Activated CD4-positive, alpha-beta T cell treated with anti-CD3 and anti-CD28 coated beads, Interleukin-2, amount 50 U/mL, for 1 hour (primary cell): ENCODE data around the gene CASKIN2.

Experiments
- DNase-seq: peaks from one replicate; pipeline ENCODE4 v3.0.0-alpha.2; 2020

CASKIN2 gene

GRCh38 chr17:75504347-75505151 is 10.8 kb downstream of the CASKIN2 start:
- peak; percentile 35 for DNase-seq

- no peak for DNase-seq
Measured at GRCh38 chr17:75503976-75504346, 11.4 kb downstream of the CASKIN2 start.

DNA sequence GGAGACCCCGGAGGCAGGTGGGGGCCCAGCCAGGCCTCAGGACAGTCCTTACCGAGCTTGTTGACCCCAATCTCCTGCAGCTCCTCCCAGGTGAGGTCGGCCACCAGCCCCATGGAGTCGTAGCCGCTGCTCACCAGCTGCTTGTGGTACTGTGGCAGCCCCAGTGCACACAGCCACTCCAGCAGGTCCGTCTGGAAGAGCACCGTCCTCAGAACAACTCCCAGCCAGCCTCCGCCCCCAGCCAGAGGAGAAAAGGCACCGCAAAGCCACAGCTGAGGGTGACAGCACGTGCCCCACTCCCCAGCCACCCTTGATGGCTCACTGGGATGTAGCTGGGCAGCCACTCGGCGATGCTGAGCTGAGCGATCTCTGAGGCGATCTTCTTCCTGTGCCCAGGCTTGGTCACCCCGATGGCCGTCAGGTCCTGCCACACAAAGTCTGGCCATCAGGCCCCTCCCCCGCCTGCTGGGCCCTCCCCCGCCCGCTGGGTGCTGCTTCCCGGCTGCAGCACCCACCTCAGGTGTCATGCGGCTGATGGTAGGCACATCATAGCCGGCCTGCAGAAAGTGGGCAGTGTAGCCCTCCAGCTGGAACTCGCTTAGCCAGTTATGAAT is 11.9 kb downstream of the CASKIN2 start:
- no peak for DNase-seq

DNA sequence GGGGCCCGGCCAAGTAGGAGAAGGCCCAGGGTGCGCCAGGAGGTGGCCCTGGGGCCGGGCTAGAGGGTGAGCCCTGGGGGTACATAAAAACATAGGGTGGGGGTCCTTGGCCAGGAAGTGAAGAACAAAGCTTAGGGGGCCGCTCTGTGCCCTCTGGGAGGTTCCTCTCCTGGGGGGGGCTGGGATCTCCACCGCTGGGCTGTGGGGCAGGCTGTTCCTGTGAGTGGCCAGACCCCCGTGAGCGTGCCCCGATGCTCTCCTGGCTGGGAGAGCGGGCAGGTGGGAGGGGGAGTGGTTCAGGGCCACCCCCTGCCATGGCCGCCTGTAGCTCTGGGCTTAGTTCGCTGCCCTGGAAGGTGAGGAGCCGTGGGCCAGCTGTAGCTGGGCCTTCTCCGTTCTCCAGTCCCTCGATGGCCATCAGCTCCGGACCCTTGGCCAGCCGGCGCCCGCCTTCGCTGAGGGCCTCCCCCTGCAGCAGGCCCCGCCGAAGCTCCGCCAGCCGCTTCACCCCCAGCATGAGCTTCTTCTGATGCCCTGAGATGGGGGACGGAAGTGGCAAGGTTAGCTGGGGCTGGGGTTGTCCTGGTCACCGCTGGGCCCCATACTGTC is 12.5 kb downstream of the CASKIN2 start:
- DNase-seq: no peak

DNA sequence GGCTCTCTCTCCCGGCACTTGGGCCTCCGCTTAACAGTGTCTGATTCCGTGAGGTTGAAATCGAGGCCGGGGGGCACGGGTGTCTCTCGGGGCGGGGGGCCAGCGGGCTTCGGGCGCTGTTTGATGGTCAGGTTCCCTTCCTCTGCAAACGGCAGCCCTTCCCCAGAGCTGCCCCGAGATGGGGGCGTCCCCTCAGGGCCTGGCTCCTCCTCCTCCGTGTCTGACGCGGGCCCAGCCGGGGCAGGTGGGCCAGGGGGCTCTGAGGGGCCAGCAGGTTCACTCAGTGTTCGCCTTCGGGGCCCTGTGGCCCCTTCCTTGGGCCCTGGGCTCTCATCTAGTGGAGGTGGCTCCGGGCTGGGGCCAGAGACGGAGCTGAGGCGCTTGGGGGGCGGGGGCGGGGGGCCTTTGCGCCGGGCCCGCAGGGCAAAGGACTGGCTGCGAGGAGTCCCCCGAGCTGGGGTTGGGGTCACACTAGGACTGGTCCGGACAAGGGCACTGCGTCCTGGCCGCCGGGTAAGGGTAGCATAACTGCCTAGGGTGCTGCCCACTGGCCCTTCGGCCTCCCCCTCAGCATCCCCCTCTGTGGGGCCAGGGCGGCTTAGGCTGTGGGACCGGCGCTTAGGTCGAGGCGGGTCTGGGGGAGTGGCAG is 13.1 kb downstream of the CASKIN2 start:
- no peak for DNase-seq

- no peak for DNase-seq
Measured at GRCh38 chr17:75501378-75502071, 13.8 kb downstream of the CASKIN2 start.

DNA sequence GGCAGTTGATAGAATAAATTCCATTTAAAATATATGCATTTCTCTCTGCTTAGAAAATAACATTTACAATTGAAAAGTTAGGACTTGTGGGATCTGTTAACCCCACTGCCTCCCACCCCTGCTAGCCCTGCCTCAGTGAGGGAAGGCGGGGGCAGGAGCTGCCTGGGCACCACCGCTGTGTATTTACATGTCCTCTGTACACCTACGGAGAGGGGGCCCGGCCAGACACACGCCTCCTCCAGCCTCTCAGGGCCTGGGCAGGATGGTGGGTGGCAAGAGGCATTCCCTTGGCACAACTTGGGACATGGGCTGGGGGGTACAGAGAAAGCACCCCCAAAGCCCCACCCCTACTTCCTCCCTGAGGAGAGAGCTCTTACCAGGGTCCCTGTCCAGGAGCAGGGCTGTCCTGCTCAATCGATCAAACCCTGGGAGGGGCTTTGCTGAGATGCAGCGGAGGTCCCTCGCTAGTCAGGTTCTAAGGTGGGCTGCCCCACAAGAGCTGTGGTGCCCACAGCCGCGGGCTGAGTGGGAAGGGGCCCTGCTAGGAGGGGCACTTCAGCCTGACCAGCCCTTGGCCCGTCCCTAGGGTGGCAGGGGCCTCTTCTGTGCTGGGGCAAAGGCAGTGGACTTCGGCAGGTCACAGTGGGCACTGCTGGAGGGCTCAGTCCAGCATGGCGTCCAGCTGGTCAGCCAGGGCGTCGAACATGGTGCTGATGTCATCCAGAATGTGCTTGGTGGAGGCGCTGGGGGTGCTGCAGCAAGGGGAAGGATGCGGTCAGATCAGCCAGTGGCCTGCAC is 14.7 kb downstream of the CASKIN2 start:
- no peak for DNase-seq

DNA sequence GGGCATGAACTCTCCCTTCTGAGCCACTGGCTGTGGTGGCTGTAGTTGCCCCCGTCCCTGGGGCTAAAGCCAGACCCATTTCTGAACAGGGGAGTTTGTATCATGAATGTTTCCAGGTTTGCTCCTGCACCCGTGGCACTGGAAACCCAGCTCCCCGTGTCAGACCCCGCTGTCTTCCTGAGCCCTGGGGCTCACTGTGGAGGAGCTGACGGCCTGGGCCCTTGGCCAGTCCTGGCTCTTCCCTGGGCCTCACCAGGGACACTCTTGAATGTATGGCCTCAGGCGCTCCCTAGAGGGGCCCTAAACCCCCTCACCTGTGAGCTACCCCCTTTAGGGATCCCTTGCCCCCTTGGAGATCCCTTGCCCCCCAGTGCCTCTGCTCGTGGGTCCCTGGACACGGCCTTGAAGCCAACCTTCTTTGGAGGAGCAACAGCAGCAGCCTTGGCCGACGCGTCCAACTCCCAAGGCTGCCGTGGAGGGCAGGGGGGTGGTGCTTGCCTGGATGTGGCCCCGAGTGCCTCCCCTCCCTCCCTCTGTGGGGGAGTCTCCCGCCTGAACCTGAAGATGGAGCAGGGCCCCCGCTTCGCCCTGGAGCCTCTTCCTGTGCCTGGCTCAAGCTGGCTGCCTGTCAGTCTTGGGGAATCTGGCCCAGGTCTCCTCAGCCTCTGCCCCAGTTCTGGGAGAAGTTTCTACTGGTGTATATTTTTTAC is 15.9 kb downstream of the CASKIN2 start:
- DNase-seq: no peak

DNA sequence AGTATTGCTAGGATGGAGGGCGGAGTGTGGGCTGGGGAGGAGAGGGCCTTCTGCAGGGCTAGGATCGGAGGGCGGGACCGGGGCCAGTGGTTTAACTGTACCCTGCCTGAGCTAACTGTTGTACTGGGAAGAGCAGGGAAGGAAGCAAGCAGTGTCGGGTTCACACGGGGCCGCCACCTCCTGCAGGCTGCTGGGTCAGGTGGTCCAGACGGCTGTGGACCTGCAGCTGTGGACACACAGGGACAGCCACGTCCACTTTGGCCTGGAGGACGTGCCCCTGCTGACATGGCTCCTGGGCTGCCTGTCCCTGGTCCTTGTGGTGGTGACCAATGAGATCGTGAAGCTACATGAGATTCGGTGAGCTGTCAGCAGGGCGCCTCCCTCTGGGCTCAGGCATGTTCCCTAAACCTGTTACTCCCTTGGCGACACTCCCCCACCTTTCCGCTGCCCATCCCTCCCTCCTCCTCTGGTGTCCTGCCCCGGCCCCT is 16.6 kb downstream of the CASKIN2 start:
- DNase-seq: no peak

- DNase-seq: no peak
Measured at GRCh38 chr17:75498039-75498725, 17.2 kb downstream of the CASKIN2 start.

DNA sequence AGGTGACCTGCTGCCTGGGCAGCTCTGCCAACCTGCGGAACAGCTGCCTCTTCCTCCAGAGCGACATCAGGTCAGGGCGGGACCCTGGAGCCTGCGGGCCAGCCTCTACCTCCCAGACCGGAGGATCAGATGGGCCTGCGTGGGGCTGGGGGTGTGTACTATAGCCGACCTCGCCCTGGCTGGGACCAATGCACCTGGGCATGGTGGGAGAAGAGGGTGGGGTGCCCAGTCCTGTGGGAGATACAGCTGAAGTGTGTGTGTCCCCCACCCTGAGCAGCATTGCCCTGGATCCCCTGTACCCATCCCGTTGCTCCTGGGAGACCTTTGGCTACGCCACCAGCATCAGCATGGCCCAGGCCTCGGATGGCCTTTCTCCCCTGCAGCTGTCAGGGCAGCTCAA is 19.3 kb downstream of the CASKIN2 start:
- DNase-seq: no peak

- DNase-seq: no peak
Measured at GRCh38 chr17:75494326-75494877, 20.9 kb downstream of the CASKIN2 start.

DNA sequence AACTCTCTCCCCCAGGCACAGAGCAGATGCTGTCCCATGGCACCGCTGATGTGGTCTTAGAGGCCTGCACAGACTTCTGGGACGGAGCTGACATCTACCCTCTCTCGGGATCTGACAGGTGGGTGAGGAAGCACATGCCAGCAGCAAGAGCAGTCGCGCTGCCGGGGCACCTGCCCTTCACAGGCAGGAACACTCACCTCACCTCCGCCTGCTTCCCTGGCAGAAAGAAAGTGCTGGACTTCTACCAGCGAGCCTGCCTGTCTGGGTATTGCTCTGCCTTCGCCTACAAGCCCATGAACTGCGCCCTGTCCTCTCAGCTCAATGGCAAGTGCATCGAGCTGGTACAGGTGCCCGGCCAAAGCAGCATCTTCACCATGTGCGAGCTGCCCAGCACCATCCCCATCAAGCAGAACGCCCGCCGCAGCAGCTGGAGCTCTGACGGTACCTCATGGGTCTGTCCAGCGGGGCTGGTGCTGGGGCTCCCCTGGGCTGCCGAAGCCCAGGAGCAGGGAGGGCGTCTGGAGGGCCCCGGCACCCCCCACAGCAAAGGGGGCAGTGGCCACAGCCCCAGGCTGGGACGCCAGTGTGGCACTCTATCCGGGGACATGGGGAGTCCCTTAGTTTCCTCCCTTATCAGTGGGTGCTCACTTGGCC is 21.7 kb downstream of the CASKIN2 start:
- DNase-seq: no peak

DNA sequence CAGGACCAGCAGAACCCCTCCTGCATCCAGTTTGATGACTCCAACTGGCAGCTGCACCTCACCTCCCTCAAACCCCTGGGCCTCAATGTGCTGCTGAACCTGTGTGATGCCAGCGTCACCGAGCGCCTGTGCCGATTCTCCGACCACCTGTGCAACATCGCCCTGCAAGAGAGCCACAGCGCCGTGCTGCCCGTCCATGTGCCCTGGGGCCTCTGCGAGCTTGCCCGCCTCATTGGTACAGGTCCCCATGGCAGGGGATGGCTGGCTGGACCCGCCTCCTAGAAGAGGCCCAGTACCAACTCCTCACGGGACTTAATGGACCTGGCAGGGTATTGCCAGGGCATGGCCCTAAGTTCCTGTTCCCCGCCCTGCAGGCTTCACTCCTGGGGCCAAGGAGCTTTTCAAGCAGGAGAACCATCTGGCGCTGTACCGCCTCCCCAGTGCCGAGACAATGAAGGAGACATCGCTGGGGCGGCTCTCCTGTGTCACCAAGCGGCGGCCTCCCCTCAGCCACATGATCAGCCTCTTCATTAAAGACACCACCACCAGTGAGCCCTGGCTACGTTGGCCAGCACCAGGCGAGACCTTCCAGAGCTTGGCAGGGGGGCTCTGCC is 22.7 kb downstream of the CASKIN2 start:
- no peak for DNase-seq

DNA sequence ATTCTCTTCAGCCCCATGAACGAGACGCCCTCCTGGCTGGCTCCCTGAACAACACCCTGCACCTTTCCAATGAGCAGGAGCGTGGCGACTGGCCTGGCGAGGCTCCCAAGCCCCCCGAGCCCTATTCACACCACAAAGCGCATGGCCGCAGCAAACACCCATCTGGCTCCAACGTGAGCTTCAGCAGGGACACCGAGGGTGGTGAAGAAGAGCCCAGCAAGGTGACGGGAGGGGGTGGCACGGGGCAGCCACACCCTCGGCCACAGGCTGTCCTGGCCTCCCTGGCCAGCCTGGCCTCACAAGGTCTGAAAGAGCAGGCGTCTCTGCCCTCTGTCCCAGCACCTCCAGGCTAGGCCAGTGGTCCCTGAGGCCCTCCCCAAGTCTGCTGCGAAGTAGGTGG is 23.7 kb downstream of the CASKIN2 start:
- DNase-seq: no peak

GRCh38 chr17:75490953-75491649 is 24.2 kb downstream of the CASKIN2 start:
- no peak for DNase-seq

DNA sequence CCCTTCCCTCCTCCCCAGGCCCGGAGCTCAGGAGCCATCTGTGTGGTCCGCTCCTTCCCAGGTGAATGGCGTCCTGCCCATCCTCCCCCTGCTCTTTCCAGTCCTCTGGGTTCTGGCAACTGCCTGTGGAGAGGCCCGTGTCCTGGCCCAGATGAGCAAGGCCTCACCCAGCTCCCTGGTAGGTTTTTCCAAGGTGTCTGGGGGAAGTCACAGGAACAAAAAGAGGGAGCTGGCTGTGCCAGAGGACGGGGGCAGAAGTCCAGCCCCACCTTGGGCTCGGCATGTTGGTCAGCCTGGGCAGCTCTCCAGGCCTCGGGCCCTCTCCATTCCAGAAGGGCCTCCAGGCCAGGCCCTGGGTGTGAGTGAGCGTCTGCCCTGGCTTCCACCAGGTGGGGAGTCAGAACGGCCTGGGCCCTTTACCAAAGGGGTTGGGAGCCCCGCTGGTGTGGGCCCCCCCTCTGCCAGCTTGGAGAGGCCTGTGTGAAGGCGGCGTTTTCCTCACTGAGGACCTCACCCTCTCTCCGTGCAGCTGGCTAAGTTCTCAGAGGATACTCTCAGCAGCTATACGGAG is 25.1 kb downstream of the CASKIN2 start:
- no peak for DNase-seq

GRCh38 chr17:75489511-75489955 is 25.8 kb downstream of the CASKIN2 start:
- DNase-seq: no peak
